ENCODE results near the gene SOBP.

The SOBP gene

GRCh38 chr6:107579456-107580056, 89.6 kb downstream of the SOBP start:
- no peak for TF ChIP-seq CTCF (IDR thresholded peaks at IDR 0.05; ENCODE audit: low read length, missing control alignments)
- DNase-seq (ENCODE audit: low read depth): no peak
- no peak overlapping the region for H3K4me3 ChIP-seq (replicated peaks; ENCODE audit: low read depth, low read length)

- TF ChIP-seq CTCF (IDR thresholded peaks at IDR 0.05; ENCODE audit: low read length, missing control alignments): no peak
- DNase-seq (ENCODE audit: low read depth): no peak
- no peak overlapping the region for H3K4me3 ChIP-seq (replicated peaks; ENCODE audit: low read depth, low read length)
Observed at GRCh38 chr6:107582086-107582485, 92.2 kb downstream of the SOBP start.

GRCh38 chr6:107584726-107585125, 94.8 kb downstream of the SOBP start:
- no peak overlapping the region for H3K4me3 ChIP-seq (replicated peaks; ENCODE audit: low read depth, low read length)
- no peak for TF ChIP-seq CTCF (IDR thresholded peaks at IDR 0.05; ENCODE audit: low read length, missing control alignments)
- DNase-seq (ENCODE audit: low read depth): no peak

GRCh38 chr6:107585815-107586435, 96.0 kb downstream of the SOBP start:
- no peak overlapping the region for H3K4me3 ChIP-seq (replicated peaks; ENCODE audit: low read depth, low read length)
- no peak for TF ChIP-seq CTCF (IDR thresholded peaks at IDR 0.05; ENCODE audit: low read length, missing control alignments)
- no peak for DNase-seq (ENCODE audit: low read depth)

- no peak for TF ChIP-seq CTCF (IDR thresholded peaks at IDR 0.05; ENCODE audit: low read length, missing control alignments)
- no peak overlapping the region for H3K4me3 ChIP-seq (replicated peaks; ENCODE audit: low read depth, low read length)
- no peak for DNase-seq (ENCODE audit: low read depth)
Observed at GRCh38 chr6:107587451-107587850, 97.5 kb downstream of the SOBP start.

- DNase-seq (ENCODE audit: low read depth): no peak
- TF ChIP-seq CTCF (IDR thresholded peaks at IDR 0.05; ENCODE audit: low read length, missing control alignments): no peak
- H3K4me3 ChIP-seq (replicated peaks; ENCODE audit: low read depth, low read length): no peak overlapping the region
Observed at GRCh38 chr6:107589199-107589598, 99.3 kb downstream of the SOBP start.

- TF ChIP-seq CTCF (IDR thresholded peaks at IDR 0.05; ENCODE audit: low read length, missing control alignments): no peak
- no peak for DNase-seq (ENCODE audit: low read depth)
- no peak overlapping the region for H3K4me3 ChIP-seq (replicated peaks; ENCODE audit: low read depth, low read length)
Observed at GRCh38 chr6:107589934-107590333, 100.0 kb downstream of the SOBP start.

All from fibroblast of pulmonary artery (primary cell).